ENCODE data around the gene HPS4.
A peak's percentile ranks its signal among the peaks of the same experiment; 100 is the strongest.
"Not testable (repeated sequence)": the region's sequence is repeated elsewhere in the genome, so short reads cannot be mapped to it uniquely, and the experiment has no call there.

HPS4 gene

DNA sequence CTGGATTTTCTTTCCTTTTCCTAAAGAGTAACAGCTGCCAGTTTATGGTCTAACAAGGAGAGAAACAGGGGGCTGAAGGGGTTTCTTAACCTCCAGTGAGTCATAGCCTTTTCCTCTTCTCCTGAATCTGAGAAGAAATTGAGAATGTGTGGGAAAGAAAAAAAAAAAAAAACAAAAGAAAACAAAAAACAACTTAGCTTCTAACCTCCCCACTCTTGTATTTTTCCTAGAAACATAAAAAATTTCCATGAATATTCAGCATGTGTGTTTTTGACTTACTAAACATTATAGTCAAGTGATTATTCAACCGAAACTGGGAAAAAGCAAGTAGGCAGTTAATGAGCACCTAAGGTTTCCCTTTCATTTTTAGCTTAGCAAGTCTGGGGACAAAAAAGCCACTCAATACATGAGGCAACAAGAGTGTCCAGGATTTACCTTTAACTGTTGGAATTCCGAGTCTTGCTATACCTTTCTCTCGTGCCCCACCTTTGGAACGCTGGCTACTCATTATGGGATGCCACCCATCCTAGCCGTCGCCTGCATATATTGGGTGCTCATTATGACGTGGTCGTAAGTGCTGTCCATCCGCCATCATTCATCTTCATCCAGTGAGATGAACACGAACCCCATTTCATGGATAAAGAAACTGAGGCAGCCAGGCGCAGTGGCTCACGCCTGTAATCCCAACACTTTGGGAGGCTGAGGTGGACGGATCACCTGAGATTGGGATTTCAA lies 52.2 kb downstream of the HPS4 start:
- peak; percentile 22 for DNase-seq
- in situ Hi-C loops (cut with HindIII; ENCODE audit: low pct_ligation_motif_present, low pct_unique_long_range_greater_than_20kb, low sequenced_read_pairs) = no loop called here

- in situ Hi-C loops (cut with HindIII; ENCODE audit: low pct_ligation_motif_present, low pct_unique_long_range_greater_than_20kb, low sequenced_read_pairs) = no loop called here
- DNase-seq = no peak
Observed at GRCh38 chr22:26430600-26430999, 53.0 kb downstream of the HPS4 start.

- no peak for DNase-seq
- in situ Hi-C loops (cut with HindIII; ENCODE audit: low pct_ligation_motif_present, low pct_unique_long_range_greater_than_20kb, low sequenced_read_pairs) = no loop called here
Observed at GRCh38 chr22:26429458-26430286, 53.9 kb downstream of the HPS4 start.

DNA sequence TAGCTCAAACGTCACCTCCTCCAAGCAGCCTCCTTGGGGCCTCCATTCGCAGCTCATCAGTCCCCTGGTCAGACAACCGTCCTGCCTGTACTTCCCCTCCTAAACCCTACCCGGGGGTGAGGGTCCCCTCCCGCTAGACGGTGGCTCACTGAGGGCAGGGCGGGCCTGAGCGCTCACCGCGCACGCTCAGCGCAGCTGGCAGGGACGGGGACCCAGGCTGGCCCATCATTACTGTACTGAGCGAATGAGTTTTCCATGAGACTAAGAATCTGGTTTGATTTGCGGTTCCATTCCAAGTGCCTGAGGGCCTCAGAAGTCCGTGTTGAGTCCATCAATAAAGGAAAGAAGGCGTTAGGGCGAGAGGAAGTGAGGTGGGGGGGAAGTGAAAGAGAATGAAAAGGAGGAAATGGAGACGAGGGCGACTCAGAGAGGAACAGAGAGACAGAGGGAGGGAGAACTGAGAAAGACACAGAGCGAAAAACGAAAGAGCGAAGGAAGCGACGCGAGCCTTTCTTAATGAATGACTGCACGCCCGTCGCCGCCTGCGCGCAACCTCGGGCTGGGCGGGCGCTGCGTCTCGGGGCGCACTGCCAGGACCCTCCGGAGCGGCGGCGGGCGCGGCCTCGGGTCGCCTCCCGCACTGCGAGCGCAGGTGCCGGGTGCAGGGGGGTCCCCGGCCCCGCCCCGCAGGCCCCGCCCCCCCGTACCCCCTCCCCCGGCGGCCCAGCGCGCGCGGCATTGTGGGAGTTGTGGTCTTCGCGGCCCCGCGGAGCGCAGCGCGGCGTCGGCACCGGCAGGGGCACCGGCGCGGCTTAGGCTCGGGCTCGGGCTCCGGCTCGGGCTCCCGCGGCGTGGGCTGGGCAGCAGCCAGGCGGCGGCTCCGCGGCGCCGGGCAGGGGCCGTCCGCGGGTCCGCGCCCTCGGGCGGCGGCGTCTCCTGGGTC lies 54.8 kb downstream of the HPS4 start, which contains the start of gene ASPHD2:
ASPHD2 (plus strand) TSS at position 746 of the 943 bp plus-strand sequence. CDS start 4,356 bp downstream, outside the sequence.
- peak; percentile 84 for DNase-seq
- in situ Hi-C loops (cut with HindIII; ENCODE audit: low pct_ligation_motif_present, low pct_unique_long_range_greater_than_20kb, low sequenced_read_pairs) = no loop called here

GRCh38 chr22:26426924-26427323 lies 56.7 kb downstream of the HPS4 start:
- DNase-seq = no peak
- in situ Hi-C loops (cut with HindIII; ENCODE audit: low pct_ligation_motif_present, low pct_unique_long_range_greater_than_20kb, low sequenced_read_pairs) = no loop called here

DNA sequence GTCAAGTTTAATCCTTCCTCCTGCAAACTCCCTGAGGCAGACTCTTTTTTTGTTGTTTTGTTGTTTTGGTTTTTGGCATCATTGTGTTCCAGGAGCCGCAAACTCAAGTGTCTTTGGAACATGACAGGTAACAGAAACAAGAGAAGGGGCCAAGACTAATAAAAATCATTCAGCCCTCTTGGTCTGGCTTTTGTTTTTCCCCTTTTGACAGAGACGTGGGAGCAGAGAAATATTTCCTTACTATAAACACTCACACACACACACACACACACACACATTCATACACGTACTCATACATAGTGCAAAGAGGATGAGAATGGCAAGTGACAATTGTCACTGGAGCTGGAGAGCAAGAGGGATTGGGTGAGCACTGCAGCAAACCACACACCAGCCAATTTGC lies 65.0 kb downstream of the HPS4 start:
- no peak for DNase-seq
- in situ Hi-C loops (cut with HindIII; ENCODE audit: low pct_ligation_motif_present, low pct_unique_long_range_greater_than_20kb, low sequenced_read_pairs) = loop anchor here (5.0 kb wide), 1 partner anchor 34 kb away; no protein-coding TSS in a partner anchor

DNA sequence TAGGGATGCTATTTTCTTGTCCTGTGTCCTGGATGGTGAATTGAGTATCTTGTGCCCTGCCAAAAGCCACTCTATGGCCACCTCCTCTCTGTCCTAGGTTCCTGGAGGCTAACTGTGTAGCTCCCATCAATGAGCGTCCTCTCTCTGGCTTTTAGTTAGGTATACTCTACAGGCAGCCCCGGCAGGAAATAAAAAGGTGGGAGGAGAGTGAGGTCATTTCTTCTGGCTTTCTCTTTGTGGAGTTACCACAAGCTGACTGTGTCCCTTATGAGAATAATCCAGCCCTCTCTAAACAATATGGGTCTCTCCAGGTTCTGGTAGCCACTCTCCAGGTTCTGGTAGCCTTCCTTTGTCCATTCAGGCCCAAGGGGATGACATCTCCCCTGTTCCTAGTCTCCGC lies 66.2 kb downstream of the HPS4 start:
- DNase-seq = no peak
- in situ Hi-C loops (cut with HindIII; ENCODE audit: low pct_ligation_motif_present, low pct_unique_long_range_greater_than_20kb, low sequenced_read_pairs) = loop anchor here (5.0 kb wide), 1 partner anchor 35 kb away; no protein-coding TSS in a partner anchor

- peak; percentile 86 for DNase-seq
Observed at GRCh38 chr22:26416670-26417276, 66.8 kb downstream of the HPS4 start.

GRCh38 chr22:26416256-26416655 lies 67.3 kb downstream of the HPS4 start:
- in situ Hi-C loops (cut with HindIII; ENCODE audit: low pct_ligation_motif_present, low pct_unique_long_range_greater_than_20kb, low sequenced_read_pairs) = loop anchor here (5.0 kb wide), 1 partner anchor 36 kb away; no protein-coding TSS in a partner anchor
- no peak for DNase-seq

More at GRCh38 chr22:26416670-26417276, 66.8 kb downstream of the HPS4 start:
- in situ Hi-C loops (cut with HindIII; ENCODE audit: low pct_ligation_motif_present, low pct_unique_long_range_greater_than_20kb, low sequenced_read_pairs) = loop anchor here (5.0 kb wide), 1 partner anchor 36 kb away; no protein-coding TSS in a partner anchor

- no peak for DNase-seq
- in situ Hi-C loops (cut with HindIII; ENCODE audit: low pct_ligation_motif_present, low pct_unique_long_range_greater_than_20kb, low sequenced_read_pairs) = no loop called here
Observed at GRCh38 chr22:26414347-26414746, 69.2 kb downstream of the HPS4 start.

DNA sequence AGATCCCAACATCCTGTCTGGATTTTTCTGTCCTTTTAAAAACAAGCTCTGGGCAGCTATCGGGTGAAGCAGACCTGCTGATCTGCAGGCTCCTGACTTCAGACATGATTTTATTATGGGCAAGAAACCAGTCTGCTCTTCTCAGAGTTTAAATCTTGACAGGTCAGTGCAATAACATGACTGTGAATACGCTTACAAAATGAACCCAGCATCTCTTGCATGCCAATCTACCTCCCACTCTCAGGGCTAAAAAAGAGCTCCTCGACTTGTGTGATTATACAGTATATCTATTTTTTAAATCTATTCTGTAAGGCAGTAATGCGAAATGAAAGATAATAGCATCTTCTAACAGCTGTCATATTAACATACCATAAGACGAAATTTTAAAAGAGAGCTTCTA lies 73.2 kb downstream of the HPS4 start:
- DNase-seq = no peak
- in situ Hi-C loops (cut with HindIII; ENCODE audit: low pct_ligation_motif_present, low pct_unique_long_range_greater_than_20kb, low sequenced_read_pairs) = no loop called here

DNA sequence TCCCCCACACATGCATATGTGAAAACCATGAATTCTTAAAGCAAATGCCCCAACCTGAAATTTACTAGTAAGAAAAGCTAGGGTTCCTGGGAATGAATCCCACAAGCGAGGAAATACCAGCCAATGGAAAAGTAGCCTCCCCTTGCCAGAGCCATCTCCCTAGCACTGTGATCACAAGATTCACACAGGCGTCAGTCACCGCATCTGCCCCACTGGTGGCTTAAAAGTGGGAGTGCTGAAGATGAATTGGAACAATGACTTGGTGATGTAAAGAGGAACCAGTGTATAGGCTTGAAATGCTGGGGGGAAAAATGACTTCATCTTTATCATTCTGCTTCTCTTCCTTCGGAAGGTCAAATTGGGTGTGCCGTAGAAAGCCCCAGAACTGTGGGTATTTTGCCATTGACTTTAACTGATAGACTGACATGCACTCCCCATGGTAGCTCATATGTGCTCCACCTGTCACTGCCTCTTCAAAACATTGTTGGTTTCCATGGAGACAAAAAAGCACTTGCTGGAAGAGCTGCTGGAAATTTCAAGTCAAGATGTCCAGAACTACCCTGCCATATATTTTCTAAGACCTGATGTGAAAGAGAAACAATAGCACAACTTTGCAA lies 73.8 kb downstream of the HPS4 start:
- in situ Hi-C loops (cut with HindIII; ENCODE audit: low pct_ligation_motif_present, low pct_unique_long_range_greater_than_20kb, low sequenced_read_pairs) = no loop called here
- DNase-seq = no peak

DNA sequence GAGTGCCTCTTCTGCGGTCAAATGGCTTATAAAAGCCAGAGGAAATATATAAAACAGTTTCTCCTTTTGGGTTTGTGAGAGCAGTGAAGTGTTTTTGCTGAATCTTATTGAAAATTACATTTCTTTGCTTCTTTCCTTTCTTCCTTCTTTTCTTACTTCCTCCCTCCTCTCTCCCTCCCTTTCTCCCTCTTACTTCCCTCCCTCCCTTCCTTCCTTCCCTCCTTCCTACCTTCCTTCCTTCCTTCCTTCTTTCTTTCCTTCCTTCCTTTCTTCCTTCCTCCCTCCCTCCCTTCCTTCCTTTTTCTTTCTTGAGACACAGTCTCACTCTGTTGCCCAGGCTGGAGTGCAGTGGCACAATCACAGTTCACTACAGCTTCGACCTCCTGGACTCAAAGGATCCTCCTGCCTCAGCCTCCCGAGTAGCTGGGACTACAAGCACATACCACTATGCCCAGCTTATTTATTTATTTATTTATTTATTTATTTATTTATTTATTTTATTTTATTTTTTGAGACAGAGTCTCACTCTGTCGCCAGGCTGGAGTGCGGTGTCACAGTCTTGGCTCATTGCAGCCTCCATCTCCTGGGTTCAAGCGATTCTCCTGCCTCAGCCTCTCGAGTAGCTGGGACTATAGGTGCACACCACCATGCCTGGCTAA lies 74.9 kb downstream of the HPS4 start:
- DNase-seq; in situ Hi-C loops (cut with HindIII; ENCODE audit: low pct_ligation_motif_present, low pct_unique_long_range_greater_than_20kb, low sequenced_read_pairs): not testable (repeated sequence)

GRCh38 chr22:26406118-26406517 lies 77.5 kb downstream of the HPS4 start:
- in situ Hi-C loops (cut with HindIII; ENCODE audit: low pct_ligation_motif_present, low pct_unique_long_range_greater_than_20kb, low sequenced_read_pairs) = no loop called here
- DNase-seq = no peak

DNA sequence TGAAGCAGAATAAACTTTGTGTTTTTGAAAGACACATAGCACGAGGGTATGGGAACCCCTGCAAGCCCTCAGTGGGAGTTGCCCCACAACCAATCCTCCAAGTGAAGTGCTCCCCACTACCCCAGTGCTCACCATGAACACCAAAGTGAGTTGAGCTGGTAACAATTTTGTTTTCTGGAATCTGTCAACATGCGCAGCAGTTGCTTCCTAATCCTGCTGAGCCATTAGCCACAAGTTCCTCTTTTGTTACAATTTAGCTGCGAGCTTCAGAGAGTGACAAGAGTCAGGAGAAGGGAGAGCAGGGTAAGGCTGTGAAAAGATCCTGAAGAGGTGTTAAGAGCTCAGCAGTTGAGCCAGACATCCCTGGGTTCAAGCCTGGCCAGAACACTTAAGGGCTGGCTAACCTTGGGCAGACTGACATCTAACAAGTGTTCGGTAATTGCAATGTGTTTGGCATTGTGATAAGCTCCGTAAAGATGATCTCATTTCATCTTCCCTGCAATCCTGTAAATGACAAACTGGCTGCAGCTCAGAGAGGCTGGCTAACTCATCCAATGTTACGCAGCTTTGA lies 78.6 kb downstream of the HPS4 start:
- DNase-seq = no peak
- in situ Hi-C loops (cut with HindIII; ENCODE audit: low pct_ligation_motif_present, low pct_unique_long_range_greater_than_20kb, low sequenced_read_pairs) = no loop called here

DNA sequence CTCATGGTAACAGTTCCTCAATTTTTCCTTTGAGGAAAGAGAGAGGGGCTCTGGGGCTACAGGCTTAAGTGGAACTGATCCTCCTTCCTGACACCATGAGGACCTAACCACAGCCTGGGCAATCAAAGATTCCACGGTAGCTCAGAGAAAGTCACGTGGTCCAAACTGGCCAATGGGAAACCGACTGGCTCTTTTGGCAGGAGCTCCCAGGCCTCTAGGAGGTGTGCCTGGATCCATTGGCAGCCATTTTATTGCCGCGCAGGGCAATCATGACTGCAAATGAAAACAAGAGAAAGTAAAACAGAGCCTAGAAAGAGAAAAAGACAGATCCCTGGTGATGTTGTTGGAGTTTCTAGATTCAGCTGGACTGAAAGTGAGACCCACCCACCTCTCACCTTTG lies 81.9 kb downstream of the HPS4 start:
- in situ Hi-C loops (cut with HindIII; ENCODE audit: low pct_ligation_motif_present, low pct_unique_long_range_greater_than_20kb, low sequenced_read_pairs) = no loop called here
- DNase-seq = no peak

Measured in ACHN (cell line).